Measurements from ENCODE around the gene PYGM. TPM values are rescaled to one million over a fixed set of nuclear protein-coding genes. Genes with fewer than 3 reads are reported as not detected.

PYGM gene
- total and polyA plus RNA-seq, 2 of the 8 experiments (the other 6 are each of a cell fraction or from before 2014, with no cell fraction given): 9.6 to 10.0 TPM

DNA sequence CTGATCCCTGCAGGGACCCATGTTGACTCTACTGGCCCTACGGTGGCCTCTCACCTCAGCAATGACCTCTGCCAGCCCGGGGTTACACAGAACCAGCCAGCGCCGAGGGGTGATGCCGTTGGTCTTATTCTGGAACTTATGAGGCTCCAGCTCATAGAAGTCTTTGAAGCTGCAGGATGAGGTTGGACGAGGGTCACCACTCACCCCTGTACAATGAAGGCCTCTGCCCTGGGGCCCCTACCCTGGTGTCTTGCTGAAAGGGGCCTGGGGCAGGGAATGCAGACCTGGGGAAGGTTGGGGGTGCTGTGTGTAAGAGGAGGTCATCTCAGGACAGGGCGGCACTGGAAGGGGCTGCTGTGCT lies 6.8 kb downstream of the PYGM start (continued):
- TF ChIP-seq, protein P1, sequence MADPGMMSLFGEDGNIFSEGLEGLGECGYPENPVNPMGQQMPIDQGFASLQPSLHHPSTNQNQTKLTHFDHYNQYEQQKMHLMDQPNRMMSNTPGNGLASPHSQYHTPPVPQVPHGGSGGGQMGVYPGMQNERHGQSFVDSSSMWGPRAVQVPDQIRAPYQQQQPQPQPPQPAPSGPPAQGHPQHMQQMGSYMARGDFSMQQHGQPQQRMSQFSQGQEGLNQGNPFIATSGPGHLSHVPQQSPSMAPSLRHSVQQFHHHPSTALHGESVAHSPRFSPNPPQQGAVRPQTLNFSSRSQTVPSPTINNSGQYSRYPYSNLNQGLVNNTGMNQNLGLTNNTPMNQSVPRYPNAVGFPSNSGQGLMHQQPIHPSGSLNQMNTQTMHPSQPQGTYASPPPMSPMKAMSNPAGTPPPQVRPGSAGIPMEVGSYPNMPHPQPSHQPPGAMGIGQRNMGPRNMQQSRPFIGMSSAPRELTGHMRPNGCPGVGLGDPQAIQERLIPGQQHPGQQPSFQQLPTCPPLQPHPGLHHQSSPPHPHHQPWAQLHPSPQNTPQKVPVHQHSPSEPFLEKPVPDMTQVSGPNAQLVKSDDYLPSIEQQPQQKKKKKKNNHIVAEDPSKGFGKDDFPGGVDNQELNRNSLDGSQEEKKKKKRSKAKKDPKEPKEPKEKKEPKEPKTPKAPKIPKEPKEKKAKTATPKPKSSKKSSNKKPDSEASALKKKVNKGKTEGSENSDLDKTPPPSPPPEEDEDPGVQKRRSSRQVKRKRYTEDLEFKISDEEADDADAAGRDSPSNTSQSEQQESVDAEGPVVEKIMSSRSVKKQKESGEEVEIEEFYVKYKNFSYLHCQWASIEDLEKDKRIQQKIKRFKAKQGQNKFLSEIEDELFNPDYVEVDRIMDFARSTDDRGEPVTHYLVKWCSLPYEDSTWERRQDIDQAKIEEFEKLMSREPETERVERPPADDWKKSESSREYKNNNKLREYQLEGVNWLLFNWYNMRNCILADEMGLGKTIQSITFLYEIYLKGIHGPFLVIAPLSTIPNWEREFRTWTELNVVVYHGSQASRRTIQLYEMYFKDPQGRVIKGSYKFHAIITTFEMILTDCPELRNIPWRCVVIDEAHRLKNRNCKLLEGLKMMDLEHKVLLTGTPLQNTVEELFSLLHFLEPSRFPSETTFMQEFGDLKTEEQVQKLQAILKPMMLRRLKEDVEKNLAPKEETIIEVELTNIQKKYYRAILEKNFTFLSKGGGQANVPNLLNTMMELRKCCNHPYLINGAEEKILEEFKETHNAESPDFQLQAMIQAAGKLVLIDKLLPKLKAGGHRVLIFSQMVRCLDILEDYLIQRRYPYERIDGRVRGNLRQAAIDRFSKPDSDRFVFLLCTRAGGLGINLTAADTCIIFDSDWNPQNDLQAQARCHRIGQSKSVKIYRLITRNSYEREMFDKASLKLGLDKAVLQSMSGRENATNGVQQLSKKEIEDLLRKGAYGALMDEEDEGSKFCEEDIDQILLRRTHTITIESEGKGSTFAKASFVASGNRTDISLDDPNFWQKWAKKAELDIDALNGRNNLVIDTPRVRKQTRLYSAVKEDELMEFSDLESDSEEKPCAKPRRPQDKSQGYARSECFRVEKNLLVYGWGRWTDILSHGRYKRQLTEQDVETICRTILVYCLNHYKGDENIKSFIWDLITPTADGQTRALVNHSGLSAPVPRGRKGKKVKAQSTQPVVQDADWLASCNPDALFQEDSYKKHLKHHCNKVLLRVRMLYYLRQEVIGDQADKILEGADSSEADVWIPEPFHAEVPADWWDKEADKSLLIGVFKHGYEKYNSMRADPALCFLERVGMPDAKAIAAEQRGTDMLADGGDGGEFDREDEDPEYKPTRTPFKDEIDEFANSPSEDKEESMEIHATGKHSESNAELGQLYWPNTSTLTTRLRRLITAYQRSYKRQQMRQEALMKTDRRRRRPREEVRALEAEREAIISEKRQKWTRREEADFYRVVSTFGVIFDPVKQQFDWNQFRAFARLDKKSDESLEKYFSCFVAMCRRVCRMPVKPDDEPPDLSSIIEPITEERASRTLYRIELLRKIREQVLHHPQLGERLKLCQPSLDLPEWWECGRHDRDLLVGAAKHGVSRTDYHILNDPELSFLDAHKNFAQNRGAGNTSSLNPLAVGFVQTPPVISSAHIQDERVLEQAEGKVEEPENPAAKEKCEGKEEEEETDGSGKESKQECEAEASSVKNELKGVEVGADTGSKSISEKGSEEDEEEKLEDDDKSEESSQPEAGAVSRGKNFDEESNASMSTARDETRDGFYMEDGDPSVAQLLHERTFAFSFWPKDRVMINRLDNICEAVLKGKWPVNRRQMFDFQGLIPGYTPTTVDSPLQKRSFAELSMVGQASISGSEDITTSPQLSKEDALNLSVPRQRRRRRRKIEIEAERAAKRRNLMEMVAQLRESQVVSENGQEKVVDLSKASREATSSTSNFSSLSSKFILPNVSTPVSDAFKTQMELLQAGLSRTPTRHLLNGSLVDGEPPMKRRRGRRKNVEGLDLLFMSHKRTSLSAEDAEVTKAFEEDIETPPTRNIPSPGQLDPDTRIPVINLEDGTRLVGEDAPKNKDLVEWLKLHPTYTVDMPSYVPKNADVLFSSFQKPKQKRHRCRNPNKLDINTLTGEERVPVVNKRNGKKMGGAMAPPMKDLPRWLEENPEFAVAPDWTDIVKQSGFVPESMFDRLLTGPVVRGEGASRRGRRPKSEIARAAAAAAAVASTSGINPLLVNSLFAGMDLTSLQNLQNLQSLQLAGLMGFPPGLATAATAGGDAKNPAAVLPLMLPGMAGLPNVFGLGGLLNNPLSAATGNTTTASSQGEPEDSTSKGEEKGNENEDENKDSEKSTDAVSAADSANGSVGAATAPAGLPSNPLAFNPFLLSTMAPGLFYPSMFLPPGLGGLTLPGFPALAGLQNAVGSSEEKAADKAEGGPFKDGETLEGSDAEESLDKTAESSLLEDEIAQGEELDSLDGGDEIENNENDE (IDR thresholded peaks at IDR 0.05; ENCODE audit: insufficient replicate concordance, low read length): no peak
- TF ChIP-seq BRCA1 (IDR thresholded peaks at IDR 0.05; ENCODE audit: low read depth, low read length) (no peak), POLR2A (IDR thresholded peaks at IDR 0.05; ENCODE audit: control extremely low read depth in 1 of 2, low read depth in 2 of 2, low read length in 2 of 2) (no peak), SP4 (IDR thresholded peaks at IDR 0.05; ENCODE audit: low read length) (no peak), RFX5 (IDR thresholded peaks at IDR 0.05; ENCODE audit: borderline replicate concordance, low read depth, low read length) (no peak), ASH2L (IDR thresholded peaks at IDR 0.05; ENCODE audit: low read length) (no peak), CBX8 (IDR thresholded peaks at IDR 0.05; ENCODE audit: borderline replicate concordance, low read depth, low read length) (no peak)
- TF ChIP-seq, protein P2, sequence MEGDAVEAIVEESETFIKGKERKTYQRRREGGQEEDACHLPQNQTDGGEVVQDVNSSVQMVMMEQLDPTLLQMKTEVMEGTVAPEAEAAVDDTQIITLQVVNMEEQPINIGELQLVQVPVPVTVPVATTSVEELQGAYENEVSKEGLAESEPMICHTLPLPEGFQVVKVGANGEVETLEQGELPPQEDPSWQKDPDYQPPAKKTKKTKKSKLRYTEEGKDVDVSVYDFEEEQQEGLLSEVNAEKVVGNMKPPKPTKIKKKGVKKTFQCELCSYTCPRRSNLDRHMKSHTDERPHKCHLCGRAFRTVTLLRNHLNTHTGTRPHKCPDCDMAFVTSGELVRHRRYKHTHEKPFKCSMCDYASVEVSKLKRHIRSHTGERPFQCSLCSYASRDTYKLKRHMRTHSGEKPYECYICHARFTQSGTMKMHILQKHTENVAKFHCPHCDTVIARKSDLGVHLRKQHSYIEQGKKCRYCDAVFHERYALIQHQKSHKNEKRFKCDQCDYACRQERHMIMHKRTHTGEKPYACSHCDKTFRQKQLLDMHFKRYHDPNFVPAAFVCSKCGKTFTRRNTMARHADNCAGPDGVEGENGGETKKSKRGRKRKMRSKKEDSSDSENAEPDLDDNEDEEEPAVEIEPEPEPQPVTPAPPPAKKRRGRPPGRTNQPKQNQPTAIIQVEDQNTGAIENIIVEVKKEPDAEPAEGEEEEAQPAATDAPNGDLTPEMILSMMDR (IDR thresholded peaks at IDR 0.05; ENCODE audit: control extremely low read depth in 1 of 3, insufficient read depth in 1 of 3, low read depth in 1 of 3, low read length in 3 of 3): no peak
